Fibroblast of lung (primary cell): ENCODE data around the gene FBLN2.

Experiments used
- CTCF ChIP-seq, 2 donors: IDR thresholded peaks in 1 of 2; conservative IDR thresholded peaks in 1 of 2; 1 replicate in 1 of 2; 2 replicates in 1 of 2; pipeline ENCODE4 v1.5.1; 2011 to 2012; ENCODE audit warnings: low read length in 2 of 2, control low read depth in 1 of 2, inconsistent platforms in 1 of 2, low read depth in 1 of 2, mild to moderate bottlenecking in 1 of 2
- EZH2 ChIP-seq: IDR thresholded peaks from 2 replicates; pipeline ENCODE4 v1.5.1; 2012; ENCODE audit warnings: low read length, control low read depth, mild to moderate bottlenecking; ENCODE audit errors: missing control alignments

GRCh38 chr3:13583251-13584180 is 34.6 kb downstream of the FBLN2 start:
- TF ChIP-seq CTCF (conservative IDR thresholded peaks at IDR 0.05 in 1 of 2, IDR thresholded peaks at IDR 0.05 in 1 of 2; ENCODE audit: low read depth in 1 of 2, low read length in 2 of 2) (no peak), EZH2 (no peak)
